Spleen (tissue), 11 donors: Measurements from ENCODE around the gene FAM25A. TPM values are rescaled to one million over a fixed set of nuclear protein-coding genes. Genes with fewer than 3 reads are reported as not detected.
"Not testable (repeated sequence)": the region's sequence is repeated elsewhere in the genome, so short reads cannot be mapped to it uniquely, and the experiment has no call there.

ENCODE experiments used
- DNase-seq: peaks from one replicate; pipeline ENCODE4 v3.0.0-alpha.2; 2020
- H3K27ac ChIP-seq, 8 donors: fragments of 200-600 bp; sonication (generic) in 7 of 8; 1 replicate in 4 of 8; 2 replicates in 4 of 8; pipeline versions ENCODE4 v1.5.0 to v1.8.0; 2016 to 2021; ENCODE audit warnings: inconsistent platforms in 4 of 8, mild to moderate bottlenecking in 4 of 8, moderate library complexity in 1 of 8
- H3K27me3 ChIP-seq, 7 donors: fragments of 200-600 bp; sonication (generic) in 6 of 7; replicated peaks in 1 of 7; 1 replicate in 4 of 7; 2 replicates in 3 of 7; pipeline versions ENCODE4 v1.5.0 to v1.8.0; 2016 to 2021; ENCODE audit warnings: inconsistent platforms in 3 of 7, mild to moderate bottlenecking in 1 of 7
- H3K36me3 ChIP-seq, 6 donors: fragments of 200-600 bp; sonication (generic) in 5 of 6; 1 replicate in 4 of 6; 2 replicates in 2 of 6; pipeline versions ENCODE4 v1.5.0 to v1.8.0; 2016 to 2021; ENCODE audit warnings: inconsistent platforms in 2 of 6
- H3K4me1 ChIP-seq, 6 donors: fragments of 200-600 bp; sonication (generic) in 5 of 6; 1 replicate in 3 of 6; 2 replicates in 3 of 6; pipeline versions ENCODE4 v1.5.0 to v1.8.0; 2016 to 2021; ENCODE audit warnings: inconsistent platforms in 3 of 6
- H3K4me3 ChIP-seq, 8 donors: fragments of 200-600 bp; sonication (generic) in 7 of 8; 1 replicate in 4 of 8; 2 replicates in 4 of 8; pipeline versions ENCODE4 v1.5.0 to v1.8.0; 2016 to 2021; ENCODE audit warnings: inconsistent platforms in 4 of 8, mild to moderate bottlenecking in 4 of 8, moderate library complexity in 2 of 8
- H3K9me3 ChIP-seq, 8 donors: fragments of 200-600 bp; sonication (generic) in 7 of 8; 1 replicate in 4 of 8; 2 replicates in 4 of 8; pipeline versions ENCODE4 v1.5.0 to v1.8.0; 2016 to 2021; ENCODE audit warnings: inconsistent platforms in 4 of 8
- POLR2A ChIP-seq, 3 donors: fragments of 450-650 bp; IDR thresholded peaks; one replicate each; pipeline ENCODE4 v1.5.1; 2017; ENCODE audit warnings: antibody characterized with exemption in 3 of 3, mild to moderate bottlenecking in 1 of 3
- POLR2AphosphoS5 ChIP-seq, 3 donors: sonication (generic); formaldehyde crosslinking; IDR thresholded peaks; one replicate each; pipeline ENCODE4 v1.5.1; 2017; ENCODE audit warnings: antibody characterized with exemption in 3 of 3
- WGBS, 5 donors: extraction: QIAGEN DNeasy Blood & Tissue Kit in 3 of 5; methylation state at CpG; one replicate each; pipeline versions ENCODE4 v1.1.5 to v1.1.7; 2013 to 2018; 5-methylcytosine and 5-hydroxymethylcytosine counted together
- intact Hi-C: fragments of 100-400 bp; cut with DNase I; formaldehyde crosslinking; loops from one replicate; pipeline ENCODE4 v1.15.0; 2023; ENCODE audit warnings: low total_unique reads
- polyA plus RNA-seq, 3 donors: library from polyadenylated mRNA; stranded (reverse); fragments of 200-250 nt; gene quantifications; one replicate each; pipeline ENCODE4 v1.2.1, GENCODE V29; 2013
- total RNA-seq, 7 donors: library from RNA; depleted of rRNA in 3 of 7; stranded (reverse); fragments of >200 nt in 3 of 7; fragmentation: NEBNext Ultra II Directional in 4 of 7; extraction: Animal tissue kit (Norgen Biotek cat#: 25700) in 4 of 7; gene quantifications; one replicate each; pipeline versions ENCODE4 v1.1.0 to v1.2.1, GENCODE V29; 2016 to 2021
- TF ChIP-seq, protein P1 (sequence below), 11 experiments: fragments of 200-600 bp in 7 of 11; fragments of 450-650 bp in 4 of 11; sonication (generic) in 4 of 11; IDR thresholded peaks in 8 of 11; conservative IDR thresholded peaks in 3 of 11; 1 replicate in 7 of 11; 2 replicates in 4 of 11; pipeline versions ENCODE4 v1.4.0 to v1.8.0; 2016 to 2021; ENCODE audit warnings: antibody characterized with exemption in 11 of 11, inconsistent platforms in 4 of 11, mild to moderate bottlenecking in 1 of 11
- donor health status: healthy with polysubstance abuse.
- donor health status: DM: no; HTN: no; CAD: no; lungs with moderate emphysema.
- donor health status: DM: no; HTN: no; CAD: no.
- donor health status: Bipolar disorder and iron deficiency.
- donor health status: healthy.
- donor health status: DM: no; HTN: no; CAD: no.
- donor health status: DM: yes; HTN: yes; CAD: no.

Gene FAM25A
- total and polyA plus RNA-seq, 10 donors, result not detected

DNA sequence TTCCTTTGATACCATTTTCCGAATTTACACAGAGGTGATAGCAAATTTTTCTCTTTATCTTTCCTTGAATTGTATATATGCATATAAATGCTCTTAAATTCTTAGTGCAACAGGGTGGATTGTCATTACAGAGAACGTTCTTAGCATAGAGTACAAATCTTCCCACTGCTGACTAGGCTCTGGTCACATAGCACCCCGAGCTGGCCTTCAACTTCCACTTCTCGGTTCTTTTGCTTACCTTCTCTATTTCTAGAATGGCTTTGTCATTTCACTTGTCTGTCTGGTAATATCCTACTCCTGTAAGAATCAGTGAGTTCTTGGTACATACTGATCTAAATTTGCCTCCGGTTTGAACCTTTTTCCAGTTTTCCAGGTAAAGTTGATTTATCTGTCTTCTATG lies 38.4 kb upstream of the FAM25A start:
- no peaks in the 10 kb centered on the region for H3K36me3 ChIP-seq
- no peak overlapping the region for H3K27ac ChIP-seq
- peaks cover 0 to 5% (median 0%) of the 10 kb centered on the region in 6 donors for H3K4me1 ChIP-seq
- no peaks in the 10 kb centered on the region for H3K9me3 ChIP-seq
- 81 to 93% (median 86%) methylated on average over 5 of the region's 5 CpGs for WGBS, 5 donors
- H3K4me3 ChIP-seq, result no peak overlapping the region
- TF ChIP-seq, protein P1, sequence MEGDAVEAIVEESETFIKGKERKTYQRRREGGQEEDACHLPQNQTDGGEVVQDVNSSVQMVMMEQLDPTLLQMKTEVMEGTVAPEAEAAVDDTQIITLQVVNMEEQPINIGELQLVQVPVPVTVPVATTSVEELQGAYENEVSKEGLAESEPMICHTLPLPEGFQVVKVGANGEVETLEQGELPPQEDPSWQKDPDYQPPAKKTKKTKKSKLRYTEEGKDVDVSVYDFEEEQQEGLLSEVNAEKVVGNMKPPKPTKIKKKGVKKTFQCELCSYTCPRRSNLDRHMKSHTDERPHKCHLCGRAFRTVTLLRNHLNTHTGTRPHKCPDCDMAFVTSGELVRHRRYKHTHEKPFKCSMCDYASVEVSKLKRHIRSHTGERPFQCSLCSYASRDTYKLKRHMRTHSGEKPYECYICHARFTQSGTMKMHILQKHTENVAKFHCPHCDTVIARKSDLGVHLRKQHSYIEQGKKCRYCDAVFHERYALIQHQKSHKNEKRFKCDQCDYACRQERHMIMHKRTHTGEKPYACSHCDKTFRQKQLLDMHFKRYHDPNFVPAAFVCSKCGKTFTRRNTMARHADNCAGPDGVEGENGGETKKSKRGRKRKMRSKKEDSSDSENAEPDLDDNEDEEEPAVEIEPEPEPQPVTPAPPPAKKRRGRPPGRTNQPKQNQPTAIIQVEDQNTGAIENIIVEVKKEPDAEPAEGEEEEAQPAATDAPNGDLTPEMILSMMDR (IDR thresholded peaks at IDR 0.05 in 8 of 11, conservative IDR thresholded peaks at IDR 0.05 in 3 of 11), result no peak
- TF ChIP-seq POLR2A (IDR thresholded peaks at IDR 0.05) (no peak), POLR2AphosphoS5 (IDR thresholded peaks at IDR 0.05) (no peak)
- peaks cover 0 to 6% (median 0%) of the 10 kb centered on the region in 7 donors for H3K27me3 ChIP-seq
- intact Hi-C loops, result no loop called here
- DNase-seq, result no peak

GRCh38 chr10:86984498-86984897 lies 35.6 kb upstream of the FAM25A start:
- DNase-seq, H3K27me3 ChIP-seq, H3K9me3 ChIP-seq, H3K4me3 ChIP-seq, H3K4me1 ChIP-seq, H3K36me3 ChIP-seq, H3K27ac ChIP-seq, intact Hi-C loops: not testable (repeated sequence)
- 93 to 99% (median 95%) methylated on average over 4 of the region's 4 CpGs for WGBS, 5 donors

GRCh38 chr10:86988520-86988919 lies 31.6 kb upstream of the FAM25A start:
- TF ChIP-seq POLR2AphosphoS5 (IDR thresholded peaks at IDR 0.05), result no peak
- TF ChIP-seq, protein P1 (IDR thresholded peaks at IDR 0.05 in 8 of 11, conservative IDR thresholded peaks at IDR 0.05 in 3 of 11), result no peak
- TF ChIP-seq POLR2A (IDR thresholded peaks at IDR 0.05), result no peak
- WGBS, 5 donors, result 54 to 88% (median 67%) methylated on average over 1 of the region's 1 CpG
- intact Hi-C loops, result no loop called here

GRCh38 chr10:86991362-86991761 lies 28.7 kb upstream of the FAM25A start:
- WGBS, 5 donors, result 77 to 85% (median 80%) methylated on average over 12 of the region's 12 CpGs
- H3K27ac ChIP-seq, H3K4me3 ChIP-seq, intact Hi-C loops, H3K4me1 ChIP-seq, H3K27me3 ChIP-seq, H3K9me3 ChIP-seq, H3K36me3 ChIP-seq, DNase-seq: not testable (repeated sequence)

More at GRCh38 chr10:86988520-86988919, 31.6 kb upstream of the FAM25A start:
- Histone ChIP-seq H3K27me3 (no peaks in the 10 kb centered on the region), H3K27ac (no peak overlapping the region), H3K9me3 (no peaks in the 10 kb centered on the region), H3K4me3 (no peak overlapping the region), H3K4me1 (no peaks in the 10 kb centered on the region), H3K36me3 (no peaks in the 10 kb centered on the region)
- DNase-seq, result no peak

- Histone ChIP-seq H3K9me3 (no peaks in the 10 kb centered on the region), H3K27me3 (no peaks in the 10 kb centered on the region), H3K4me3 (no peak overlapping the region), H3K36me3 (no peaks in the 10 kb centered on the region), H3K27ac (no peak overlapping the region), H3K4me1 (no peaks in the 10 kb centered on the region)
- no peak for TF ChIP-seq POLR2A (IDR thresholded peaks at IDR 0.05)
- TF ChIP-seq, protein P1 (IDR thresholded peaks at IDR 0.05 in 8 of 11, conservative IDR thresholded peaks at IDR 0.05 in 3 of 11), result no peak
- no peak for TF ChIP-seq POLR2AphosphoS5 (IDR thresholded peaks at IDR 0.05)
- no peak for DNase-seq
- intact Hi-C loops, result no loop called here
Measured at GRCh38 chr10:86992456-86992855, 27.6 kb upstream of the FAM25A start.
